Activated CD8-positive, alpha-beta memory T cell treated with anti-CD3 and anti-CD28 coated beads for 1 hour (primary cell): ENCODE measurements around the gene RRM2.

Experiments used
- DNase-seq, 2 donors: peaks; one replicate each; pipeline ENCODE4 v3.0.0-alpha.2; 2020; ENCODE audit warnings: low read depth in 1 of 2; ENCODE audit errors: extremely low read depth in 1 of 2

RRM2 gene

DNA sequence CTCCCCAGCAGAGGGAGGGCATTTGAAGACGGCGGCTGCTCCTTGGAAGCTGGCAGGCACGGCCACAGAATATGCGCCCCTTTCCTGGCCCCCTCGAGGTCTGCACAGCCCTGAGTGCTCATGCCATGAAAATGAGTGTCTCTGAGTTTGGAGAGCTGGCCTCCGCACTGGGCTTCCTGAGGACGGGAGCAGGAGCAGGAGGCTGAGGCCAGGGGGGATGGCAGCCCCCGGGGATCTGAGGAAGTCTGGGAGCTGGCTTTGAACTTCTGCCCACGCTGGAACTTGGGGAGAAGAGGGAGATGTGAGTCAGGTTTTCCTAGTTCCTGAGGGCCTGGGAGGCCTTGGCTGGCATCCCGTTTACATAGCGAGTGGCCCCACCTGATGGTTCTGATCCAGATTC is 47.0 kb downstream of the RRM2 start:
- no peak for DNase-seq

DNA sequence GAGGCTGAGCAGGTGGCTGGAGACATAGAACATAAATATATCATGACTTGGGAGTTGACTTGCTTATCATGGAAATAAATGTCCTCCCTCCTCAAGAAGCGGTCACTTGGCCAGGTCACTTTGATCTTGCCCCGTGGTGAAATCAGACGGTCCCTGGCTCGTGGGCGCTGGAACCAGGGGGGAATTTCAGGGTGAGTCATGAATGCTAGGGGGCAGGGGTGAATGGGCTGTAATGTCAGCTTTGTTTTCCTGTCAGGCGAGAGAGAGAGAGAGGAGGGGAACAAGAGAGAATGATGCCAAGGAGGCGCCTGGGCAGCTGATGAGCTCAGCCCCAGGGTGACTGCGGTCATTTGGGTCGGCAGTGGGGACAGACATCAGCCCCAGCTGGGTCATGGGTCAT is 47.7 kb downstream of the RRM2 start:
- DNase-seq = no peak

DNA sequence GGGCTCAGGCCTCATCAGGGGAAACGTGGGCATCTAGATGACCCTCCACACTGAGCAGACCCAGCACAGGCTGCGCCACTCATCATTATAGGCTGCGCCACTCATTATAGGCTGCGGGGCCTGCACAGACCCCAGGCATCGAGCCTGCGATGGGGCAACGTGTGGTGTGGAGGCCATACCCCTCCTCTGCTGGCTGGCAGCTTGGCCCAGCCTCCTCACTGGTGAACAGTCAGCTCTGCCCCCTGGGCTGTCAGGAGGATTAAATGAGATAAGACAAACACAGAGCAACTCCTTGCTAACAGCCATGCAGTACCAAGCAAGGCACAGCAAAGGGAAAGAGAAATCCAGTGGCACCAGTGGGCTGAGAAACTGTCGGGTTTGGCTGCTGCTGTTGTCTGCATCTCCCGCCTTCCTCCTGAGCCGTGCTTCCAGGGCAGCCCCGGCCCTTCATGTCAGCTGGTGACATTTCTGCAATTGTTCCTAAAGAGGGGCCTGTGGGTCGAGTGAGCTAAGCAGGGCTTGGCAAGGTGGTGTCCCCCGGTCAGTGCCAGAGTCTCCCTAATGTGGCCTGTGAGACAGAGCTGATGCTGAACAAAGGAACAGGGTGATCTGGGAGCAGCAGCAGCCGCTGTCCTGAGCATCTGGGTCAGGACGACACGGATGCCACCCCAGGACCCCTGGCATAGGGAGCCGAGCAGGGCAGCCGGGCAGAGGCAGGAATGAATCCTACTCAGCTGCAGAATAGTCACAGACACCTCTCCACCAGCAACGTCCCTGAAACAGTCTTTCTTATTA is 48.7 kb downstream of the RRM2 start:
- no peak for DNase-seq

DNA sequence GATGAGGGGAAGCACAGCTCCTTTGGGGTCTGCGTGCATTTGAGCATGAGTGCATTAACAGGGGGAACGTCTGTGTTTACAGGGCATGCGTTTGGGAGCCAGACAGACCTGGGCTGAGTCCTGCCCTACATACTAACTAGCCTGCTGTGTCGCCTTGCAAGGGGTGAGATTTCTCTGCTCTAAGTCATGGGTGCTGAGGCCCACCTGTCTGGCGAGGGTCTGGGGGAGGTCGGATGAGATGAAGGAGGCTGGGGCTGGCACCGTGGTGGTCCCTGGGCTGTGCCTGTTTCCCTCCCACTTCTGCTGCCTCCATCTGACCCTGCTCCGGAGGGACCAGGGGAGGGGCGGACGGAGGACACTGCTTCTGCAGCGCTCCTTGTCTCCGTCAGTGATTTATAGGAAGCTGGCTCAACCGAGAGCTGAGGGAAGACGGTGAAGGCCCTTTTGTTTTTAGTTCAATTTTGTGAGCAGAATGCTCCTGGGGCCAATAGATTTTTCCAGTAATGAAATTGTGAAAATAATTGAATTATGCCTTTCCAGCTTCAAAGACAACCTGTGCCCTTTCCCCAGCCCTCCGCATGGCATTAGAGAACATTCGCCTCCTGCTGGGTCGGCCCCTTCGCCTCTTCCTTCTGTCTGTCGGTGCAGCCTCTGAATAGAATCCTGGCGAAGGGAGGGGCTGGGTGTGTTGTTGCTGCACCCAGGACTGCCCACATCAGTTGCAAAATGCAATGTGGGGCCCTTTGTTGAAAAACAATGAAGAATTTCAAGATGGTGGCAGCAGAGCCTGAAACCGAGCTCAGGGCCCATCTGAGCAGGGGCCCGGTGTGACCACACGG is 49.7 kb downstream of the RRM2 start:
- no peak for DNase-seq

DNA sequence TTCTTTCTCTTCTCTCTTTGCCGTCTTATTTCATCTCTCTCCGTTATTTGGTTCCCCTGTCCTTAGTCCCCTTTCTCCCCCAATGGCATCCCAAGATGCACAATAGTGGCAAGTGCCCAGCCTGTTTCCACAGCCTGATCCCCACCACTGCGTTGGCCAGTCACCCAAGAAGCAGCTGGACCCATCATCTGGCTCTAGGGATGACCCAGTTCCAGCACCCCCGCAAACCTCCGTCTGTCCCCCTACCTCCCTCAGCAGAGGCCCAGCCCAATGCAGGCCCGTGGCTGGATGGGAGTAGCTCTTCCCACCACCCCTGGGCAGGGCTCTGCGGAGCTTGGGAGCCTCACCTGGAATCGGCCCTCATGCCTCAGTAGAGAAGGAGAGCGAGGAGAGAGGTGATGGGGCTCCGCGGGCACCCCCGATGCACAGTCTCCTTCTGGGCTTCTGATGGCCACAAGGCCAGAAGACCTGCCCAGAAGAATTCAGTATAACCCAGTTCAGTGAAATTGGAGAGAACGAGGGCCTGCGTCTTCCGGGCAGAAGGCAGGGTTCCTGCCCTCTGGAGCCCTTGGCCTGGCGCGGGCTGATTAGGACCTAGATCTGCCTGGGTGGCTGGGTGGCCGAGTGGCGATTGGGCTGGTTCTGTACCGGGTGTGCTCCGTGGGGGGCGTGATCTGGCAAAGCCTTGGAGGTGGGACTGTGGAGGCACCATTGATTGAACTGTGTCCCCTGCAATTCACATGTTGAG is 50.9 kb downstream of the RRM2 start:
- no peak for DNase-seq

DNA sequence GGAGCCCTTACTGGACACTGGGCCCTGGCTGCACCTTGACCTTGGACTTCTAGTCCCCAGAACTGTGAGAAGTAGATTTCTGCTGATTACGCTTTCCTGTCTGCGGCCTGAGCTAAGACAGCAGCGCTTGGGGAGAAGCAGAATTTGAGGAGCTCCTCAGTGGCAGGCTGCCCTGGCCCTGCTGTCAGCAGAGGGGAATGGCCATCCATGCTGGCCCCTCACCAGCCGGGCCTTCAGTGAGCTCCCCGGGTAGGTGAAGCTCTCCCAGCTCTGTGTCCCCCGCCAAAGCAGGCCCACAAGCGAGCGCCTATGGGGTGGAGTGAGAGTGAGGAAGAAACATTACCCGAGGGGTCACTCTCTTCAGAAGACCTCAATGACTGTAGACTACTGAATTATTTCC is 51.6 kb downstream of the RRM2 start:
- no peak for DNase-seq

DNA sequence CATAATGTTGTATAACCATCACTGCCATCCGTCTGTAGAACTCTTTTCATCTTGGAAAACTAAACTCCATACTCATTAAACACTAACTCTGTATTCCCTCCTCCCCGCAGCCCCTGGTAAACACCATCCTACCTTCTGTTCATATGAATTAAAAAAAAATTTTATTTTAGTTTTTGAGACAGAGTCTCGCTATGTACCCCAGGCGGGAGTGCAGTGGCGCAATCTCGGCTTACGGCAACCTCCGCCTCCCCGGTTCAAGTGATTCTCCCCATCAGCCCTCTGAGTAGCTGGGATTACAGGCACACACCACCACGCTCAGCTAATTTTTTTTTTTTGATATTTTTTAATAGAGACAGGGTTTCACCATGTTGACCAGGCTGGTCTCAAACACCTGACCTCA is 52.9 kb downstream of the RRM2 start:
- DNase-seq = no peak

DNA sequence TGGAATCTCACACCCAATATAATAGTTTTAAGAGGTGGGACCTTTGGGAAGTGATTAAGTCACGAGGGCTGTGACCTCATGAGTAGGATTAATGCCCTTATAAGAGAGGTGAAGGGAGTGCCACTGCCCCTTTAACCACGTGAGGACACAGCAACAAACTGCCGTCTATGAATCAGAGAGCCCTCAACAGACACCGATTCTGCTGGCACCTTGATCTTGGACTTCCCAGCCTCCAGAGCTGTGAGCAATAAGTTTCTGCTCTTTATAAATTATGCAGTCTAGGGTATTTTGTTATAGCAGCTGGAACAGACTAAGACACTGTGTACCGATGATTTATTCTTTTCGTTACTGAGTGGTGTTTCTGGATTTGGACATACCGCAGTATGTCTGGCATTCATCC is 56.2 kb downstream of the RRM2 start:
- no peak for DNase-seq

DNA sequence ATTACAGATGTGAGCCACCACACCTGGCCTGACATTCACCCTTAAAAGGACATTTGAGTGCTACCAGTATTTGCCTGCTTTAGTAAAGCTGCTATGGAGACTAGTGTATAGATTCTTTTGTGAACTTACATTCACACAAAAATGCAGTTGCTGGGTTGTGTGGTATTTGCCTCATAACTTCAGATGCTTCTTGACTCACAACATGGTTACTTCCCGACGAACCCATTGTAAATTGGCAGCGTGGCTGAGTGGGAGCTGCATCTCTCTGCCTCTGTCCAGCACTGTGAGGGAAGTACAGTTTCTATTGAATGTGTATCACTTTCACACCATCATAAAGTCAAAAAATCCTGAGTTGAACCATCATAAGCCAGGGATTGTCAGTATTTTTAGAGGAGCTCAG is 56.9 kb downstream of the RRM2 start:
- no peak for DNase-seq

DNA sequence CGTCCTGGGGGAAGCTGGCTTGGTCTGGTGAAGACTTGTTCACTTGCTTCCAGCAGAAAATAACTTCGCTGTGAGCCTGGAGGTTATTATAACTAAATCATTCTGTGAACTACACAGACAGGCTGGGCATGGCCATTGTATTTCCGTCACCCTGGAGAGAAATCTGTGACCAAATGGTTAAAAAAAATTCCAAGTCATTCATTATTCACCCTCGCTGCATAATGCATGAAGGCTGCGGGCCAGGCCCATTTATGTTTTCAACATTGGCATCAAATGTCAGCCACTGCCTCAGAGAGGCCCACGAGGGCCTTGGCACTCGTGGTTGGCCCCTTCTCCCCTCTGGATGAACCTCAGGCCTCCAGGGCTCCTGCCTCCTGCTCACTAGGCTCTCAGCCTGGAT is 57.7 kb downstream of the RRM2 start:
- no peak for DNase-seq
